22Rv1 (cell line): ENCODE results near the gene HOXB1.

ENCODE experiments used
- ZFX ChIP-seq: fragments of 450-650 bp; IDR thresholded peaks from 2 replicates; pipeline ENCODE4 v1.6.1; 2017; ENCODE audit warnings: antibody characterized with exemption, borderline replicate concordance
- TF ChIP-seq, protein P1 (sequence below): fragments of 450-650 bp; IDR thresholded peaks from 2 replicates; pipeline ENCODE4 v1.5.1; 2017; ENCODE audit warnings: mild to moderate bottlenecking

DNA sequence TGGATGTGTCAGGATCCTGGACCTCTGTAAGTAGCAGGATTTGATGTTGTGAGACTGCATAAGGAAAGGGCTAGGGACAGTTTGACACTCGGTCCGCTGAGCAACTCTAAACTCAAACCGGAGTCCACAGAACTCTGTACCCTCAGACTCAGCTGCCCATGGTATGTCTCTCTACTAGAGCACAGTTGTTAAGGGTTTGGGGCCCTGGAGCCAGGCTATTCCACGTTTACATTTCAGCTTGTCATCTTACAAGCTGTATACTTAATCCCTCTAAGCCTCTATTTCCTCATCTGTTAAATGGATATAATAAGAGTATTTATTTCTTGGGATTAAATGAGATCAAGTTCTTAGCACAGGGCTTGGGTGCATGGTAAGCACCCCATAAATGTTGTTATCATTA lies 27.9 kb downstream of the HOXB1 start:
- TF ChIP-seq, protein P1, sequence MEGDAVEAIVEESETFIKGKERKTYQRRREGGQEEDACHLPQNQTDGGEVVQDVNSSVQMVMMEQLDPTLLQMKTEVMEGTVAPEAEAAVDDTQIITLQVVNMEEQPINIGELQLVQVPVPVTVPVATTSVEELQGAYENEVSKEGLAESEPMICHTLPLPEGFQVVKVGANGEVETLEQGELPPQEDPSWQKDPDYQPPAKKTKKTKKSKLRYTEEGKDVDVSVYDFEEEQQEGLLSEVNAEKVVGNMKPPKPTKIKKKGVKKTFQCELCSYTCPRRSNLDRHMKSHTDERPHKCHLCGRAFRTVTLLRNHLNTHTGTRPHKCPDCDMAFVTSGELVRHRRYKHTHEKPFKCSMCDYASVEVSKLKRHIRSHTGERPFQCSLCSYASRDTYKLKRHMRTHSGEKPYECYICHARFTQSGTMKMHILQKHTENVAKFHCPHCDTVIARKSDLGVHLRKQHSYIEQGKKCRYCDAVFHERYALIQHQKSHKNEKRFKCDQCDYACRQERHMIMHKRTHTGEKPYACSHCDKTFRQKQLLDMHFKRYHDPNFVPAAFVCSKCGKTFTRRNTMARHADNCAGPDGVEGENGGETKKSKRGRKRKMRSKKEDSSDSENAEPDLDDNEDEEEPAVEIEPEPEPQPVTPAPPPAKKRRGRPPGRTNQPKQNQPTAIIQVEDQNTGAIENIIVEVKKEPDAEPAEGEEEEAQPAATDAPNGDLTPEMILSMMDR = no peak
- no peak for TF ChIP-seq ZFX
